Neutrophil (primary cell): Measurements from ENCODE around the gene MIA2.

Experiments used
- H3K27ac ChIP-seq: fragments of 200-600 bp; sonication (generic); 2 replicates; pipeline ENCODE4 v1.5.1; 2016; ENCODE audit warnings: mild to moderate bottlenecking, moderate library complexity
- H3K27me3 ChIP-seq: fragments of 200-600 bp; sonication (generic); 2 replicates; pipeline ENCODE4 v1.6.0; 2016; ENCODE audit warnings: mild to moderate bottlenecking
- H3K36me3 ChIP-seq: fragments of 200-600 bp; sonication (generic); 2 replicates; pipeline ENCODE4 v1.5.1; 2017
- H3K4me1 ChIP-seq, 2 experiments: fragments of 200-600 bp in 1 of 2; sonication (generic) in 1 of 2; 1 replicate in 1 of 2; 2 replicates in 1 of 2; pipeline versions ENCODE4 v1.5.1 to v1.6.1; 2013 to 2016; ENCODE audit warnings: low read depth in 1 of 2, low read length in 1 of 2, mild to moderate bottlenecking in 1 of 2, moderate library complexity in 1 of 2; ENCODE audit not compliant: control insufficient read depth in 1 of 2, insufficient read depth in 1 of 2
- H3K4me3 ChIP-seq, 2 experiments: fragments of 200-600 bp in 1 of 2; sonication (generic) in 1 of 2; 1 replicate in 1 of 2; 2 replicates in 1 of 2; pipeline ENCODE4 v1.5.1; 2013 to 2016; ENCODE audit warnings: low read depth in 1 of 2, low read length in 1 of 2, mild to moderate bottlenecking in 1 of 2, moderate library complexity in 1 of 2
- H3K9me3 ChIP-seq: fragments of 200-600 bp; sonication (generic); 2 replicates; pipeline ENCODE4 v1.5.1; 2016
- TF ChIP-seq, protein P1 (sequence below): fragments of 200-600 bp; sonication (generic); IDR thresholded peaks from 2 replicates; pipeline ENCODE4 v1.5.1; 2016; ENCODE audit warnings: antibody characterized with exemption

Gene MIA2

DNA sequence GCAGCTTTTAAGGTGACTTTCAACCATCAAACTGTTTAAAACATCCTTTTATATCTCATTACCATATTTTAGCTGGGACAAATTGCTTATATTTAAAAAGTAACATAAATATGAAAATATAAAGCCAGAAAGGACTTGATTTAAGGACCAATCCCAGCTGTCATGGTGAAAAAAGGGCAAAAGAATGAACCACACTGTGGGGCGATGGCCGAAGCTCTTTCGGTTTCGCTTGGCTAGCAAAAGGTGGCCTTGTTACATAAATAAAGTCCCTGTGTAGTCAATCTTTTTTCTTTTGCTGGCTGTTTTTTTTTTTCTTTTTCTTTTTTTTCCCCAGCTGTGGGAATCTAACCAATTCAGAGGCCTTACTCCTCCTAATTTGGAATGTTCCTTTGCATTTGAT is 147.7 kb downstream of the MIA2 start:
- TF ChIP-seq, protein P1, sequence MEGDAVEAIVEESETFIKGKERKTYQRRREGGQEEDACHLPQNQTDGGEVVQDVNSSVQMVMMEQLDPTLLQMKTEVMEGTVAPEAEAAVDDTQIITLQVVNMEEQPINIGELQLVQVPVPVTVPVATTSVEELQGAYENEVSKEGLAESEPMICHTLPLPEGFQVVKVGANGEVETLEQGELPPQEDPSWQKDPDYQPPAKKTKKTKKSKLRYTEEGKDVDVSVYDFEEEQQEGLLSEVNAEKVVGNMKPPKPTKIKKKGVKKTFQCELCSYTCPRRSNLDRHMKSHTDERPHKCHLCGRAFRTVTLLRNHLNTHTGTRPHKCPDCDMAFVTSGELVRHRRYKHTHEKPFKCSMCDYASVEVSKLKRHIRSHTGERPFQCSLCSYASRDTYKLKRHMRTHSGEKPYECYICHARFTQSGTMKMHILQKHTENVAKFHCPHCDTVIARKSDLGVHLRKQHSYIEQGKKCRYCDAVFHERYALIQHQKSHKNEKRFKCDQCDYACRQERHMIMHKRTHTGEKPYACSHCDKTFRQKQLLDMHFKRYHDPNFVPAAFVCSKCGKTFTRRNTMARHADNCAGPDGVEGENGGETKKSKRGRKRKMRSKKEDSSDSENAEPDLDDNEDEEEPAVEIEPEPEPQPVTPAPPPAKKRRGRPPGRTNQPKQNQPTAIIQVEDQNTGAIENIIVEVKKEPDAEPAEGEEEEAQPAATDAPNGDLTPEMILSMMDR: no peak
- Histone ChIP-seq H3K27ac (no peak overlapping the region), H3K36me3 (no peaks in the 10 kb centered on the region), H3K27me3 (no peaks in the 10 kb centered on the region), H3K4me3 (no peak overlapping the region), H3K9me3 (no peaks in the 10 kb centered on the region), H3K4me1 (no peaks in the 10 kb centered on the region)

- no peaks in the 10 kb centered on the region for H3K4me1 ChIP-seq
- no peak overlapping the region for H3K4me3 ChIP-seq
- H3K27ac ChIP-seq: no peak overlapping the region
- H3K27me3 ChIP-seq: no peaks in the 10 kb centered on the region
- no peaks in the 10 kb centered on the region for H3K9me3 ChIP-seq
- TF ChIP-seq, protein P1: no peak
- no peaks in the 10 kb centered on the region for H3K36me3 ChIP-seq
Observed at GRCh38 chr14:39382463-39382862, 148.7 kb downstream of the MIA2 start.

- Histone ChIP-seq H3K36me3 (no peaks in the 10 kb centered on the region), H3K9me3 (no peaks in the 10 kb centered on the region), H3K4me3 (no peak overlapping the region), H3K4me1 (no peaks in the 10 kb centered on the region), H3K27ac (no peak overlapping the region), H3K27me3 (no peaks in the 10 kb centered on the region)
- TF ChIP-seq, protein P1: no peak
Observed at GRCh38 chr14:39383026-39383660, 149.4 kb downstream of the MIA2 start.

DNA sequence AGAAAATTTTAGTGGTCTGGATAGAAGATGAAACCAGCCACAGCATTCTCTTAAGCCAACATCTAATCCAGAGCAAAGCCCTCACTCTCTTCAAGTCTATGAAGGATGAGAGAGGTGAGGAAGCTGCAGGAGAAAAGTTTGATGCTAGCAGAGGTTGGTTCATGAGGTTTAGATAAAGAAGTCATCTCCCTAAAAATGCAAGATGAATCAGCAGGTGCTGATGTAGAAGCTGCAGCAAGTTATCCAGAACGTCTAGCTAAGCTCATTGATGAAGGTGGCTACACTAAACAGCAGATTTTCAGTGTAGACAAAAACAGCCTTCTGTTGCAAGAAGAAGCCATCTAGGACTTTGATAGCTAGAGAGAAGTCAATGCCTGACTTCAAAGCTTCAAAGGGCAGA is 150.0 kb downstream of the MIA2 start:
- Histone ChIP-seq H3K27me3 (no peaks in the 10 kb centered on the region), H3K27ac (no peak overlapping the region), H3K4me3 (no peak overlapping the region), H3K4me1 (no peaks in the 10 kb centered on the region), H3K36me3 (no peaks in the 10 kb centered on the region), H3K9me3 (no peaks in the 10 kb centered on the region)
- TF ChIP-seq, protein P1: no peak

- TF ChIP-seq, protein P1: no peak
- no peak overlapping the region for H3K4me3 ChIP-seq
Observed at GRCh38 chr14:39384177-39384576, 150.5 kb downstream of the MIA2 start.

More at GRCh38 chr14:39384177-39384576, 150.5 kb downstream of the MIA2 start:
- Histone ChIP-seq H3K9me3 (no peaks in the 10 kb centered on the region), H3K27ac (no peak overlapping the region), H3K36me3 (no peaks in the 10 kb centered on the region), H3K4me1 (no peaks in the 10 kb centered on the region), H3K27me3 (no peaks in the 10 kb centered on the region)
